ENCODE data around the gene EIF4EBP3.

GRCh38 chr5:140544986-140545385 lies 2.5 kb upstream of the EIF4EBP3 start:
- TF ChIP-seq CTCF (IDR thresholded peaks at IDR 0.05) = no peak
- no peak for TF ChIP-seq POLR2A (IDR thresholded peaks at IDR 0.05)
